ENCODE data around the gene TCAF1. TPM values are rescaled to one million over a fixed set of nuclear protein-coding genes. Genes with fewer than 3 reads are reported as not detected.

Gene TCAF1
- 10 to 100 TPM; 10.4 to 11.2 TPM for total RNA-seq

DNA sequence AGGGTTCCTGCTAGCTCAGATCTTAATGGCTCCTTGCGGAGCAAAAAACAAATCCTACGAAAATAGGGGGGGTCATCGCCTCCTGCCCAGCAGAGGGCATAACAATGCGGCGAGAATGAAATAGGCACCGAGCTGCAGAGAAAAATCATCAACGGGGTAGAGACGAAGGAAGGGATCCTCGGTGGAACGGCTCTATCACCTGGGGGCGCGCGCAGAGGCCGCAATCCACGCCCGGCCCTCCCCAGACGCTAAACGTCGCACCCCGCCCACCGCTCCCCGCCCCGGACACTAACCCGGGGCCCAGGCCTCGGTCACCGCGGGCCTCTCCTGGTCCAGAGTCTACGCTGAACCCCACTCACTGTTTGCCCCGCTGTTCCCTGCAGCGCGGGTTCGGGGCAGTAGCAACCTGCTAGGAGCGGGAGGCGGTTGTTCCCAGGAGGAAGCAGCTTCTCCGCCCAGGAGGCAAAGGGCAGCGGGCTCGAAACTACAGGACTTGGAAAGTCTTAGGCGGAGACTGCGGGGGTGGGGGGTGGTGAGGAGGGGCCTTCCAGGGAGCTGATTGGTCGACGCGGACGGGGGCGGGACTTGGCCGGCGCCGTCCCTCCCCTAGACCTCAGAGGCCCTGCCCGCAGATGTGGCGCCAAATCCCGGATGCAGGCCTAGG lies at the start of gene TCAF1:
TSS of gene TCAF1 (minus strand) at position 509 of the 664 bp plus-strand sequence. CDS start 25,568 bp downstream, outside the sequence.
- CTCF ChIA-PET: interaction anchor here (0.7 to 1.5 kb wide), 5 partner anchors 9 to 1021 kb away, joined by 3 to 5 read pairs (median 3); no protein-coding TSS in a partner anchor
- POLR2A ChIA-PET: interaction anchor here (0.6 to 1.1 kb wide), 2 partner anchors 9 to 131 kb away, joined by 3 to 7 read pairs; no protein-coding TSS in a partner anchor

DNA sequence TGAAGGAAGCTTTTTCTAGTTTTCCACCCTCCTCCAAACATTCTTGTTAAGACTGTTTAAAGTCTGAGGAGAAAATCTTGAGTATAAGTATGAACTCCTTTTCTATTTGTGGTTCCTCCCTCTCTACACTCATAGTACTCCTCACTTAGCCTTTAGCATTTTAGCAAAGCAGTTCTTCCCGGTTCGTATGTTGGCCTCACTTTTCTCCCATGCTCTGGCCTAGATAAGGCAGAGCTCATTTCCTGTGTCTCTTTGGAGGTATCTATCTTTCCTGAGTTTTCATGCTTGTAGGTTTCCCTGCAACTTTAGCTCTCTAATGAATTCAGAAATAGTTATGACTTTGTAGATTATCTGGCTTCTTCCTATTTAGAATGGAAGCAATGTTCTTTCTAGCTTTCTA lies 46.8 kb upstream of the TCAF1 start:
- CTCF ChIA-PET: no interaction called here
- POLR2A ChIA-PET: no interaction called here

- CTCF ChIA-PET: no interaction called here
These were observed 45.1 kb upstream of the TCAF1 start for GRCh38 chr7:143947111-143947510.

DNA sequence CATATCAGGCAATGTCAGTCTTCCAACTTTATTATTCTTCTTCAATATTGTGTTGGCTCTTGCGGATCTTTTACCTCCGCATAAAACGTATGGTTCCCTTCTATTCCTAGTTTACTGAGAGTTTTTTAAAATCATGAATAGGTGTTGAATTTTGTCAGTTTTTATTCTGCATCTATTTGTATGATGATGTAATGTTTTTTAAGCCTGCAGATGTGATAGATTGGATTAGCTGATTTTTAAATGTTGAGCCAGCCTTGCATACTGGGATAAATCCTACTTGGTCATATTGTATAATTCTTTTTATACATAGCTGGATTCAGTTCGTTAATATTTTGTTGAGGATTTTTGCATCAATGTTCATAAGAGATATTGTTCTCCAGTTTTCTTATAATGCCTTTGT lies 43.4 kb upstream of the TCAF1 start:
- CTCF ChIA-PET: no interaction called here
- POLR2A ChIA-PET: no interaction called here

More at GRCh38 chr7:143947111-143947510, 45.1 kb upstream of the TCAF1 start:
- POLR2A ChIA-PET: no interaction called here

DNA sequence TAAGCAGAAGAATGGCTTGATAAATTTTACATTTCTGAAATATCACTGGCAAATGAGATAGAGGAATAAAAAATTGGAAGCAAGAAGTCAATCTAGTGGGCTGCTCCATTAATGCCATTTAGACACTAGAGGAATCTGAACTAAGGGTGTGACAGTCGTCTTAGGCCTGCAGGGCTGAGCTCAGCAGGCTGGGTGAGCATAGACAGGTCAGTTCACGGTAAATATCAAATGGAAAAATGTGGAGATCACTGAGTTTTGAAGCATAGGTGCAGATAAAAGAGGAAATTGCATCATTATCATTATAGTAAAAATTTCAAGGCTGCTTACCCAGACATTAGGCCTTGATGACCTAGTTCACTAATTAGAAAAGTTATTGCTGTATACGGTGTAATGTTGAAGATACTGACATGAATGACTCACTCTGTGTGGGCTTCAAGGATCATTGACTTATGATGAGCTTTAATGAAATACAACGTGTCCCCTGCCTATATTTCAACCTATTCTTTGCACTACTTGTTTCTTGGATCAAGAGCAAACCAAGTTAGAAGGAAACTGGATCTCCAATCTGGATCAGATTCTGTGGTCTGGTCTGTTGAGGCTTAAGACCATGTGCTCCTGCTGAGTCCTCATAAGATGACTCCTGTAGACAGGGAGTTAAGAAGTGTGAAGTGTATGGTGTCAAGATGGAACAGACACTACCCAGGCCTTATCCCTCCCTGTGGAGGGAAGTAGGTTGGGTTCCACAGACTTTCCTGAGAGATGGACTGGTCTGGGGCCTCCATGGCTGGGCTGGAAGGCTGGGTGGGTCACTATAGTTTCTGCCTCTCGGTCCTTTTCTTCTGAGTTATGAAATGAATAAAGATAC lies 36.6 kb upstream of the TCAF1 start:
- POLR2A ChIA-PET: no interaction called here
- CTCF ChIA-PET: no interaction called here

- ChIA-PET POLR2A (no interaction called here), CTCF (no interaction called here)
These were observed 34.4 kb upstream of the TCAF1 start for GRCh38 chr7:143936087-143937009.

DNA sequence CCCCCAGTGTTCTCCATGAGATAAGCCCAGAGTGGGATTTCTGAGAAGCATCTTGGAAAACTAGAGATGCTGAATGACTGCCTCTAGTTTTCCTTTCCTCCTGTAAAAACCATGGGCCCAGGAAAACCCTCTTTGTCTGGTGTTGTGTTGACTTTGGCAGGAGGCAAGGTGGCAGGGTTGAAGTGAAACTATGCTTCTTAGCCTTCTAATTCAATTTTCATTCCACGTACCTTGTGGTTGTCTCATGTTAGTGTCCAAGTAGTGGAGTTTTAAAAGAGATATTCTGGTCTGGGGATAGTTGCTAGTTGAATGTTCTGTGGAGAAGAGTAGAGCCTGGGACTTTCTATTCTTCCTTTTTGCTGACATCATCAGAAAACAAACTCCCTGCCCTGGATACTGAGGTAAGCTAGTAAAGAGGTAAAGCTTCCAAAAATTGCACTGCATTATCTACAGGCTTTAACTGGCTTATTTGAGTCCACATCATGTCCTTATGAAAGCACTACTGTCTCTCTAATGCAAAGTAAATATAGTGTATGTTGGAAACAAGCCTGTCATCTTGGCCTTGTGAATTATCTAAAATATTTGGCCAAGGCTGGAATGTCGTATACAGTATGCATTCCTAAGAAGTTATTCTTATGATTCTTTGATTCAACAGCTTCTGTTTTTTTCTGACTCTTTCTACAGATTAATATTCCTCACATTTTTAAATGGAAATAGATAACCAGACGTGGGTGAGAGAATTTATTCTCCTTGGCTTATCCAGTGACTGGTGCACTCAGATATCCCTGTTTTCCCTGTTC lies 32.8 kb upstream of the TCAF1 start, which contains the start of gene OR2F2:
TSS of gene OR2F2 (plus strand) at position 708 of the 800 bp plus-strand sequence. CDS start at position 708, 0 bp downstream.
- POLR2A ChIA-PET: no interaction called here
- CTCF ChIA-PET: no interaction called here

DNA sequence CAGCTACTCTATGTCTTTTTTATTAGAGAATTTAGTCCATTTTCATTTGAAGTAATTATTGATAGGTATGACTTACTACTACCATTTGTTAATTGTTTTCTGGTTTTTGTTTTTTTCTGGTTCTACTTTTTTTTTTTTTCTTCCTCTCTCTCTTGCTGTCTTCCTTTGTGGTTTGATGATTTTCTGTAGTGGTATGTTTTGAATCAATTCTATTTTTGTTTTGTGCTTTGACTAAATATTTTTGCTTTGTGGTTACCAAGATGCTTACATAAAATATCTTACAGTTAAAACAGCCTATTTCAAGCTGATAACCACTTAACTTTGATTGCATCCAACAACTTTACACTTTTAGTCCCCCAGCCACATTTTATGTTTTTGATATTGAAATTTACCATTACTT lies 29.8 kb upstream of the TCAF1 start:
- ChIA-PET POLR2A (no interaction called here), CTCF (interaction anchor here (1.0 kb wide), 1 partner anchor 21 kb away, joined by 3 read pairs; no protein-coding TSS in a partner anchor)

DNA sequence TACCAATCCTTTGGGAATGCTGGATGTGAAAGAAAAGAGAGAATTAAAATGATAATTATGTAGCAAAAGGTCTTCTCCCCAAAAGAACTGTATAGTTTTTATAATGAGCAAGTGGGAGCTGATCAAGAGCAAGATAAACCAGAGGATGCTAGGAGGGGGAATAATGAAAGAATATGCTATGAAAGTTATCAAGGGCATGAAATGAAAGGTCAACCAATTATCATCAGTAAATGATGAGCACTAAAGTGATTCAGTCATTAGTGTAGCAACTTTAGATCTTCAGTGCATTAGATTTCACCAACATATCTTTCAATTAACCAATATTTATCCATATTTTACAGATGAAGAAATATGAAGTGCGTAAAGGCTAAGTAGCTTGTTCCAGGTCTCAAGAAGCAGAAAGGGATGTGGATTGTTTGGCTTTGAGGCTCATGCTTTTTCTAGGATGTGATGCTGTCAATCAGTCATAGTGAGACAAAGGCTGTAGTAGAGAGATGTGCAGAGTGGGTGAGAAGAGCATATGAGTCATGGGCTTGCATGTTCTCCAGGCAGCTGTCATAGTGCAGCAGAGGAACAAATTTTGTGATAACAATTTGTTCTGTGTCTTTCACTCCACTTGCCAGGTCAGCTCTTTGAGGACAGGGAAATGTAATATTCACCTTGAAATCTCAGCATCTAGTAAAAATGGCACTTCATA lies 27.4 kb upstream of the TCAF1 start:
- POLR2A ChIA-PET: no interaction called here
- CTCF ChIA-PET: interaction anchor here (1.3 kb wide), 1 partner anchor 28 kb away, joined by 5 read pairs; the partner anchor contains the start of gene TCAF1

DNA sequence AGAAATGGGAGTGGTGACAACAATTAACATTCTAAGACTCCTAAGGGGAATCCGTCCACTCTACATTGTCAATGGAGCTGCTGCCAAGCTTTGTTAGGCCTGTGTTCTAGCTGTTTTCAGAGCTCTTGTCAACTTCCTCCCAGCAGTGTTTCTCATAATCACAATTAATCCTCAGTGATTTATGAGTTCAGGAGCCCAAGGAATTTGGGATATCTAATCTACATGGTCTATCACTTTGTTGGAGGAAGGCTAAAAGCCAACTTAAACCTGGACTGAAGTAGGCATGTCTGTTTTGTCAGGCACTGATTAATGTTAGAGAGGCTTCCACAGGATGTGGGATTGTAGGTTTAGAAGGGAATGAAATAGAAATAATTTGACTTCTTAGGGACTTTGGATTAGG lies 22.9 kb upstream of the TCAF1 start:
- POLR2A ChIA-PET: no interaction called here
- CTCF ChIA-PET: no interaction called here

GRCh38 chr7:143914938-143915652 lies 13.1 kb upstream of the TCAF1 start:
- ChIA-PET CTCF (no interaction called here), POLR2A (no interaction called here)

GRCh38 chr7:143913945-143914615 lies 12.1 kb upstream of the TCAF1 start:
- CTCF ChIA-PET: no interaction called here
- POLR2A ChIA-PET: no interaction called here

DNA sequence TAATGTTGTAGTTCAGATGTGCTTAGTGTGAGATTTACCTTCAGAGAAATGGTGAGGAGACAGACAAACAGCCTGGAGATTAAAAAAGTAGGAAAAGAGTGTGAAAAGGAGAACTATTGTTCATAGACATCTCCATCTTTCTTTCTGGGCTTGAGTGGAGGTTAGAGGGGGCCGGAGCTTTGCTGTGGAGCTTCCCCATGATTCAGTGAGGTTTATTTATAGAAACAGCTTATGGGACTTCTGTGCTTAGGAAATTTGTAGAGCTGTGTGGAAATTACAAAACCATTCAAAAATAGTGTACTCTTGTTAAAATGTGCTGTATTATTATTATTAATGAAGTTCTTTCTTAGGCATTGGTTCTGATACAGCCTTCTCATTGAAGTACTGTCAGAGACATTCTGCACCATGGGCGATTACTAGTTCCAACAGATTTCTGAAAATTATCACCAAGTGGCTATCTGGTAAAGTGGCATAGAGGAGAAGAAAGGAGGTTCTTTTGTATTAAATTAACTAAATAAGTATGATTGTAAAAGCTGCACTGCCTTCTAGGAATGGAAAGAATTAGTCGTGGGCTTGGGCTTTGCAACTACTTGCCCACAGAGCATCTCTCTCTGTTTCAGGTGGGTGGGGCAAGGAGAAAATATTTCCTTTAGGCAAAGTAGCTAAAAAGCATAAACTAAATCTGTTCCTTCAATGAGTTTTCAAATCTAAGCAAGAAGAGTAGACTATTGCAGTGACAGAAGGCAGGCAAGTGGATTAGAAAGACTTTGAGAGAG lies 8.7 kb upstream of the TCAF1 start:
- ChIA-PET POLR2A (no interaction called here), CTCF (interaction anchor here (0.8 to 1.3 kb wide), 2 partner anchors 9 to 21 kb away, joined by 3 to 5 read pairs; partner anchors contain the start of gene TCAF1)

- POLR2A ChIA-PET: no interaction called here
- CTCF ChIA-PET: no interaction called here
These were observed 7.9 kb upstream of the TCAF1 start for GRCh38 chr7:143909863-143910262.

GRCh38 chr7:143908120-143908519 lies 6.1 kb upstream of the TCAF1 start:
- ChIA-PET POLR2A (no interaction called here), CTCF (no interaction called here)

DNA sequence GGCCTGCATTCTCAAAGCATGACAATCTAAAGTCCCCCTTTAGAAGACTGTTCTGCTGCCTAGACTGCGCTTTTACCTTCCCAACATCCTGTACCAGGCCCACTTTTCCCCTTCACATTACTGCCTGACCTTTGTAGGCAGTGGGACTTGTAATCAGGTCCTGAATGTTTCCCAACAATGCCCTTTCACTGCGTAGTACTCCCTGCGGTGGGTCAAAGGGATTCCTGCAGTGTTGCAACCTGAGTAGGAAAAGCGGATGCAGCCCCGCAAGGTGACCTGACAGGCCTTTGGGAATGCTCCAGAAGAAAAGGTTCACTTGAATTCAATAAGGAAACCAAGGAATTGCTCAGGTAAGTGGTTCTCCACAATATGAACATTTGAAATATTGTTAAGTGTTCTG lies 4.9 kb upstream of the TCAF1 start:
- ChIA-PET CTCF (no interaction called here), POLR2A (no interaction called here)

DNA sequence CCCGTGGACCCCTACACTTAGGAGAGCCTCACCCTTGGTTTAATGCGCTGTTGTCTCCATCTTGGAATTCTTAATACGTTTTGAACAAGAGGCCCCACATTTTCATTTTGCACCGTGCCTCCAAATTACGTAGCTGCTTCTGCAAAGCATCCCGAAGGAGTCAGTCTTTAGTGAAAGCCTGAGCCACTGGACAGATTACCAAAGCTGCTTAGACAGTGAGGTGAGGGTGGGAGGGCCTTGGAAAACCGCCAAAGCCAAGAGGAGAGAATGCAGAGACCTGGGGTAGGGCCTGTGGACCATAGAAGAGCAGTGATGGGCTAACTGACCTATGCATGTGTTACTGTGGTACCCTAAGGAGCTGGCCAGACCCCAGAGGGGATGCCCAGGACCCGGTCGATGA lies 4.2 kb upstream of the TCAF1 start:
- ChIA-PET POLR2A (no interaction called here), CTCF (no interaction called here)

All from activated CD8-positive, alpha-beta memory T cell treated with anti-CD3 and anti-CD28 coated beads for 36 hours (primary cell).